Mammary epithelial cell (primary cell): Measurements from ENCODE around the gene KCNQ5.

ENCODE experiments used
- EZH2 ChIP-seq: IDR thresholded peaks from 2 replicates; pipeline ENCODE4 v1.6.1; 2012; ENCODE audit warnings: low read length, inconsistent platforms, borderline replicate concordance
- TF ChIP-seq, protein P1 (sequence below), 2 donors: IDR thresholded peaks in 1 of 2; conservative IDR thresholded peaks in 1 of 2; 2 replicates each; pipeline ENCODE4 v1.5.1; 2011 to 2012; ENCODE audit warnings: inconsistent platforms in 2 of 2, low read length in 2 of 2, mild to moderate bottlenecking in 2 of 2, control low read depth in 1 of 2, low read depth in 1 of 2; ENCODE audit not compliant: insufficient read depth in 1 of 2; ENCODE audit errors: extremely low read depth in 1 of 2

DNA sequence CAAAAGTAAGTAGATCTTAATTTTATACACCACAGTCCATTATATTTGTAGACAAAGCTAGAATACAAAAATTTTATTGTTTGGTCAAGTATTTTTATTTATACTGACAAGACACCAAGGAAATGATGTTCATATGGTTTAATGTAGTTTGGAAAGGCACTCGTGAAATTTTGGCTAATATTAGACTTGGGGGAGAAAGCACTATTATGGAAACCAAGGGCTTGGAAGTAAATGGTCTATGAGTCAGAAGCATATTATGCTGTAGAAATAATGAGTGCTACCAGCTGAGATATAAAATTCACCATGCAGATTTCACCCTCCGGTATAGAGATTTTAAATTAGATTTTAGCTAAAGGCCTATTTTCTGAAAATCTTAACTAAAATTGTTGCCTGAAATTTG lies 233.6 kb downstream of the KCNQ5 start:
- TF ChIP-seq, protein P1, sequence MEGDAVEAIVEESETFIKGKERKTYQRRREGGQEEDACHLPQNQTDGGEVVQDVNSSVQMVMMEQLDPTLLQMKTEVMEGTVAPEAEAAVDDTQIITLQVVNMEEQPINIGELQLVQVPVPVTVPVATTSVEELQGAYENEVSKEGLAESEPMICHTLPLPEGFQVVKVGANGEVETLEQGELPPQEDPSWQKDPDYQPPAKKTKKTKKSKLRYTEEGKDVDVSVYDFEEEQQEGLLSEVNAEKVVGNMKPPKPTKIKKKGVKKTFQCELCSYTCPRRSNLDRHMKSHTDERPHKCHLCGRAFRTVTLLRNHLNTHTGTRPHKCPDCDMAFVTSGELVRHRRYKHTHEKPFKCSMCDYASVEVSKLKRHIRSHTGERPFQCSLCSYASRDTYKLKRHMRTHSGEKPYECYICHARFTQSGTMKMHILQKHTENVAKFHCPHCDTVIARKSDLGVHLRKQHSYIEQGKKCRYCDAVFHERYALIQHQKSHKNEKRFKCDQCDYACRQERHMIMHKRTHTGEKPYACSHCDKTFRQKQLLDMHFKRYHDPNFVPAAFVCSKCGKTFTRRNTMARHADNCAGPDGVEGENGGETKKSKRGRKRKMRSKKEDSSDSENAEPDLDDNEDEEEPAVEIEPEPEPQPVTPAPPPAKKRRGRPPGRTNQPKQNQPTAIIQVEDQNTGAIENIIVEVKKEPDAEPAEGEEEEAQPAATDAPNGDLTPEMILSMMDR (conservative IDR thresholded peaks at IDR 0.05 in 1 of 2, IDR thresholded peaks at IDR 0.05 in 1 of 2; ENCODE audit: extremely low read depth in 1 of 2, insufficient read depth in 1 of 2, low read depth in 1 of 2, low read length in 2 of 2) = no peak
- no peak for TF ChIP-seq EZH2
